ENCODE data around the gene PSMG2.
"Not testable (repeated sequence)": the region's sequence is repeated elsewhere in the genome, so short reads cannot be mapped to it uniquely, and the experiment has no call there.

The PSMG2 gene

DNA sequence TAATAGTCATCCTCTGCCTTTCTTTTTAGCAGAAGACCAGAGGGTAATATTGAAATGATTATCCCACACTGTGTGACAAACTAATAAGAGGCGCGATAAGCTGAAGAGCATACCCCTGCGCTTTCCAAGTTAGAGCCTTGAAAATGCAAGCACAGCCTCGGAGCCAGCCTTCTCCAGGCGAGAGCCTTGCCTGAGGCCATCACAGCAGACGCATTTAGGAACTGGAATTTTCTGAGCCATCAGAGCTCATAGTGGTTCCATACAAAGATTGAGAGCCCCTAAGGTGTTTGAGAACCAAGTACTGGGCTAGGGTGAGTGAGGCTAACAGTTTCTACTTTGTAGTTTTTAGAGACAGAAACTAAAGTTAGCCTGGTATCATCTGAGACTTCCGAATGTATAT lies 19.9 kb downstream of the PSMG2 start:
- DNase-seq = no peak

DNA sequence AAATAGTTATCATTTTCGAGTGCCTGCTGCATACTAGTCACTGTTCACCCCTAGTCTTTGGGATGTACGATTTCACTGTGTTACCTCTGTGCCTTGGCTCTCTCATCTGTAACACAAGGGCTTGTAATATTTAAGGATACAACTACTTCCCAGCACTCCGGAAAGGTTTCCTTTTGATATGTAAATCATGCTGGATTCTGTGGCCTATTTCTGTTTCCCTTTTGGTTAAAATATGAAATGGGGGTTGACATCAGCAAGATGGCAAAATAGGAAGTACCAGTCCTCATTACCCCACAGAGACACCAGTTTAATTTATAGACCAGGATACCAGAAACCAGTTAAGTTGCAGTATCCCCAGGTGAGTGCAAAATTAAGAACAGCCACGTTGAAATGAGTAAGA lies 23.5 kb downstream of the PSMG2 start:
- no peak for DNase-seq

DNA sequence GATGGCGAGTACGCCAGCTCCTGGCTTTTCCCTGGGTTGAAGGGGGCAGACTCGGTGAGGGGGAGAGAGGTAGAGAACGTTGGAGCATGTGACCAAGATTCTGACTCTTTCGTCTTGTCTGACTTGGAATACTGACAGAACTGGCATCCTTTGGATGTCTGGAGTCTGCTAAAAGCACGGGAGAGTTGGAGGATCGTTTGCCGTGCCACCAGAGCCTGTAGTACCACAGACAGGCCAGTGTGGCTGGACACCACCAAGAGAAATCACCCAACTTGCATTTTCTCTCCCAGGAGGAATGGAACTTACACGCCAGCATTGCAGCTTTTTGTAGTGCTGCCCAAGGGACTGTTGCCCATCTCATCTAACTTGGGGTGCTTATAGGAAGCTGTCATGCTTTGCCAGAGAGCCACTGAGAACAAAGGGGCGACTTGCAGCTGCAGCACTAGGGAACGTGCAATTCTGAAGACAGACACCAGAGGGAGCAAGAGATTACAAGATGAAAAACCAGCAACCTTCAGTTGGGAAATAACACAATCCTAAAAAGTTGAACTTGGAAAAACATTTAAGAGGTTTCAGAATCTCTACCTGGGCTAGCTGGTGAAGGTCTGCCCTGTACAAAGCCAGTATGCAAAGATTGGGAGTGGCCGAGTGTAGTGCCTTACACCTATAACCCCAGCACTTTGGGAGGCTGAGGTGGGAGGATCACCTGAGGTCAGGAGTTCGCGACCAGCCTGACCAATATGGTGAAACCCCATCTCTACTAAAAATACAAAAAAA lies 24.1 kb downstream of the PSMG2 start:
- peak; percentile 73 for DNase-seq

DNA sequence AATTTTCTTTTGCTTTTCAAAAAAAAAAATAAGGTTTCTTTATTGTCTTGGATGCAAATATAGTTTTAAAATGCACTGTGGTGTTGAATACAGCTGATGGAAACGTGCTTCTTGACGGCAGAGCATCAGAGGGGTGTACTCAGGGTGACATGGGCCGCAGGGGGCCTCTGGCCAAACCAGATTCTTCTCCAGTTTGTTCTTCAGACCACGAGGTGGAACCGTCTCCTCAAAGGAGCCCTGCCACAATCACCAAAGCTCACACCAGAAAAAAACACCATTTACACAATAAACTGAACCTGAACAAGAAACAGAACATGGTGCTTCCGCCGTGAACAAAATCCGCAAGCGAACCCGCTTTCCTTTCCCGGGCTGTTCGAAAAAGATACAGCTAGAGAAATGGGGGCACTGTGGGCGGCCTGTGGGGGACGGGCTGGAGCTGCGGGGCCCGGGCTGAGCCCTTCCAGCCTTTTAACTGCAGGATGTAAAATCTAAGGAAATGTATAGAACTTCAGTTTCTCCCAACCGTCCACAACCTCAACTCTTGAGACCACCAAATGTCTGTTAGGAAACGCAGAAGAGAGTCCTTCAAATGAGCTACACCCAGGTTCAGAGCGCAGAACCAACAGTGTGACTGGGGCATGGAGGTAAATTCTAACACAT lies 34.5 kb downstream of the PSMG2 start:
- DNase-seq = no peak

DNA sequence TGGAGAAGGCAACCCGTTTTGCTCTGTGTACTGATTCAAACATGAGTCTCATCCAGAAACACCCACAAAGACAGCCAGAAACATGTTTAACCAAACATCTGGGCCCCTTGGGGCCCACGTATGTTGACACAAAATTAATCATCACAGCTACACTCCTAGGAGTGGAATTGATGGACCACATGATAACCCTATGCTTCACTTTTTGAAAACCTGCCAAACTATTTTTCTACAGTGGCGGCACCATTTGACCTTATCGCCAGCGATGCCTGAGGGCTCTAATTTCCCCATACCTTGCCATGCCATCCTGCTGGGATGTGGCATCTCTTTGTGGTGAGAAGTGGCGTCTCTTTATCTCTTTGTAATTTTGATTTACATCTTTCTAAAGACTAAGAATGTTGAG lies 38.5 kb downstream of the PSMG2 start:
- DNase-seq = no peak

DNA sequence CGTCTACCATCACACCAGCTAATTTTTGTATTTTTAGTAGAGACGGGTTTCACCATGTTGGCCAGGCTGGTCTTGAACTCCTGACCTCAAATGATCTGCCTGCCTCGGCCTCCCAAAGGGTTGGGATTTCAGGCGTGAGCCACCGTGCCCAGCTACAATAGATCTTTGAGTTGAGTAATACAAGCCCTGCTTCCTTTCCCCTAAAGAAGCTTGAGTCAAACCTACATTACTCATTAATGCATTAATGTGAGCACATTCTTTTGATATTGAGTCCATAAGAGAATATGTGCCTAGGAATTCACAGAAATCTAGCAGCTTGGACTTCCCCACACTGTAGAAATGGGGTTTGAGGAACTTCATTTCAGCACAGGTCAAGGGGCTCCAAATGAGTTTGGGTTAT lies 39.6 kb downstream of the PSMG2 start:
- no peak for DNase-seq

DNA sequence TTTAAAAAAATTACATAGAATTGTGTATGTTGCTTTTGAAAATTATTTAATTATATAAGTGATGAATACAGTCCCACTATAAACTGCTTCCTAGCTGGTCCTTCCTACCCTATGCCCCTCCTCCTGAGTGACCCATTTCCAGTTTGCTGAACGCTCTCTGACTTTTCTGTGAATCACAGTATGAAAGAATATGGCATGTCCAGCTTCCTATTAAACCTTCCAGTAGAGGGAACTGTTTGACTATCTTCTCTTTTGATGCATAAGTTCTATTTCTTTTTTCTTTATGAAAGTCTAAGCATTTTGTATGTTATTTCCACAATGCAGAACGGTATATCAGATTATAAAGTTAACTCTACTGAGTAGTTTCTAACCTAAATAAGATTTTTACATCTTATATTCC lies 41.3 kb downstream of the PSMG2 start:
- DNase-seq = no peak

DNA sequence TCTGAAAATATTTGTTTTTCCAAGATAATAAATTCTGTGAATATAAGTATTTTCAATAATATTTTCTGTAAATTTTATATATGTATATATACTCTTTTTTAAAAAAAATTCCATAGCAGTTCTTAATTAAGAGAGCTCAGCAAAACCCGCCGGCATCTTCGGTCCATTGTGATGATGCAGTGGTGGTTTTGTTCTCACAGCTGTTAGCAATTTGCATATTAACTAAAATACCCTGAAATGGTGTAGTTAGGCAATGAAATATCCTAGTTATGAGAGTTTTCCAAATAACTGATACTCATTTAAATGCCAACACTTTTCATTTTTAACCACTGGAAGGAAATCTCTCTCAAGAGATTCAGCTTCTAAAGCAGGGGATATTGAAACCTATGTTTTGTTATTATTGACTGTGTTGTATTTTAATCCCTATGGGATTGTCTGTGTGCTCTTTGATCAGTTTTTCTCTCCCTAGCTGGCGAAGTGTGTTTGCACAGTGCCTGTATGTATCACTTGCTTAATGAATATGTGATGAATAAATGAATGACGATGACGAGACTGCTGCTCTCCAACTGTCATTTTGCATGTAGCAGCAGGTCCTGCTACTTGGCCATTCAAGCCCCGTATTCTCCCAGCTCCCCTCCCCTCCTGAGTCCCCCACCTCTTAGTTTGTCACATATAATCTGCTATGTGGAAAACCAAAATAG lies 42.4 kb downstream of the PSMG2 start:
- no peak for DNase-seq

DNA sequence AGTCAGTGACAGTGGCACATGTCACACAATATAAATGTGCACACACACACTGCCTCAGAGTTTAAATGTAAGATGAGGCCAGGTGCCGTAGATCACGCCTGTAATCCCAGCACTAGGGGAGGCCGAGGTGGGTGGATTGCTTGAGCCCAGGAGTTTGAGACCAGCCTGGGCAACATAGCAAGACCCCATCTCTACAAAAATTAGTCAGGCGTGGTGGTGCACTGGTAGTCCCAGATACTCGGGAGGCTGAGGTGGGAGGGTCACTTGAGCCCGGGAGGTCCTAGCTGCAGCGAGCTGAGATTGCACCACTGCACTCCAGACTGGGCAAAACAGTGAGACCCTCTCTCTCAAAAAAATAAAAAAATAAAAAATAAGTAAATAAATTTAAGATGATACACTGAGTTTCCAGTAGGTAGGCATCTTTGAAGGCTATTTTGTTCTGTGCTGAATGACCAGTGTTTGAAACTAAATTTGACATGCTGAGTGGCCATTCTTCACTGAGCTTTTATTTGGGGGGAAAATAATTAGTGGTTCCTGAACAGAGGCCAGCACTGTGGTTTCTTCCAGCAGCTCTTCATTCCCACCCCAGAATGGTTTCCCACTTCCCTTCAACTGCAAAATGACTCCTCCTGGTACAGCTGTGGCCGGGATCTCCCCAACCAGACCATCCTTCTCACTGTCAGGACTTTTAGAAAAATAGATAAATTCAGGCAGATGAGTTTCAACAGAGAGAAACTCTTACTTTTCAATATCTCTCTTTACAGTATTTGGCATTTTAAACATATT lies 44.9 kb downstream of the PSMG2 start:
- no peak for DNase-seq

DNA sequence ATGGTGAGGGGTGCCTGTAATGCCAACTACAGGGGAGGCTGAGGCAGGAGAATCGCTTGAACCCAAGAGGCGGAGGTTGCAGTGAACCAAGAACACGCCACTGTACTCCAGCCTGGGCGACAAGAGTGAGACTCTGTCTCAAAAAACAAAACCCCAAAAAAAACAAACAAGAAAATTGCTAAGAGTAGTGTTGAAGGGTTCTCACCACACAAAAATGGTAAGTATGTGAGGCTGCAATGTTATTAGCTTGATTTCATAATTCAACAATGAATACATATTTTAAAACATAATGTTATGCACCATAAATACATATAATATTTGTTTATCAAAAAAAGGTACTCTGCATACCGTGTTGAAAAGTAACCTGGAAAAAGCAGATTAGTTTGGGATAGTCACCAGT lies 45.8 kb downstream of the PSMG2 start:
- no peak for DNase-seq

DNA sequence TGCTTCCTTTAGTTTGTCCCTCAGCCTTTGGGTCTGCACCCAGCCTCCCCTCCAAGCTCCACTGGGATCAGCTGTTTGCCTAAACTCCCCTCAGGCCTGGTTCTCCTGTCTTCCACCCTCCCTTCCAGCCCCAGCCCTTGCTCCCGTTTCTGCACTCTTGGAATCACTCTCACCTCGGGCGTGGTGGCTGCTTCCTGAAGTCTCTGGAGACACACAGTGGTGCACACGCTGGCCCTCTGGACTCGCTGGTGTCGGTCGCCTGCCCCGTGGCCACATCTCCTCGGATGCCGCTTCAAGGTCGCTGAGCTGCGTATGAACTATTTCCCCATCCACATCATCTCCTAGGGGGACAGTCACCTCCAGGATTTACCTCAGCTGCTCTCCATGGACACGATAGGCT lies 46.3 kb downstream of the PSMG2 start:
- no peak for DNase-seq

DNA sequence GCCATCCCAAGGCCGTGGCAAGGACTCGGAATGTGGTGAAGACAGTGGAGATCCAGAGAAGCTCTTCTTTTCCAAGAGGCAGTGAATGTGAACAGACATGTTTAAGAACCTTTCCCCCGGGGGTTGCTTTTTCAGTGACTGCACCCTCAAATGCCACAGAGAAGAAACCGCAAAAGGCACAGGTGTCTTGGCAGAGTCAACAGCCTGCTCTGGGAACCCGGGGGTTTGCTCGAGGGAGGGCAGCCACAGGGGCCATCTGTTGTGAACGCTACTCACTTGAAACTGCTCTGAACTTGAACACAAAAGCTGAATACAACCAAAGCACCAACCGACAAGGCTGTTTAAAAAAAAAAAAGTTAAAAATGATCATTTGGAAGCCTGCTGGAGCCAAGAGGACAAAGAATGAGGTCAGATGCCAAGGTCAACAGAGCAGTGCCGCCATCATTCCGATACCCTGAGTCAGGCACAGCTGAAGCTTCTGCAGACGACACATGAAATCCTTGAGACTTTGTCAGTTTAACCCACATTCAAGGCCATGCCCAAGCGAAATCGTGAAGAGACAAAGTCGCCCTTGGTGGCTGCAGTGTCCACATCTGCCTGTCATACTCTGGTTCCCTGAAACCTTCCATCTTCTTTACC lies 47.4 kb downstream of the PSMG2 start:
- DNase-seq = no peak

DNA sequence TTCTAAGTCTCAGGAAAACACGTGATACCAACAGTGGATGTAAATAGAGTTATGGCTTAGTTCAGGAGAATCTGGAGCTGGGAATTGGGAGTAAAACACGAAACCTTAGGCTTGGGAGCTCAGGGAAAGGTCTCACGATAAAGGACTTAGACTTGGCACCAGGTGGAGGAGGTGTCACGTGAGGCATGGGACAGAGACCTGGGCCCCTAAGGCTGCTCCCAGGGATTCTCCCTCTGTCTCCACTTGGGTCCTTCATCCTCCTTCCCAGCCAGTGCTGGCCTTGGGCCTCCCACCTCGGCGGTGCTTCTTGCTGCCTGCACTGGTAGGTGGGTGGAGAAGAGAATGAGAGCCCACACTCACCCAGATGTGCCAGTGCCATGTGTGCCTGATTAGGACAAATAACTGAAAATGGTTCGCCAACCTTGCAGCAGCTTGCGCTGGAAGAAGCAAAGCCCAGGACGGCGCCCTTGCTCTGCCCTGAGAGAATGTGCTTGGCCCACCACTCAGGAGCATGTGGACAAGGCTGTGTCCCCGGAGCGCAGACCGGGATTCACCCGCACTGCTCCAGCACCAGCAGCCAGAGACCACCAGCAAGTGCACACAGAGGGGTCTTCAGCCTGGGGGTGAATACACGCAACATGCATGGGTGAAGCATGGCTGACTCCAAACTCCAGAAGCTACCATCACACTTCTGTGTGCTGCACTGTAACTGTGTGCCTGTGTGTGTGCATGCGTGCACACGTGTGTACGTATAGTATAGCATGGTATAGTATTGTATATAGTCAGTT lies 48.1 kb downstream of the PSMG2 start:
- no peak for DNase-seq

DNA sequence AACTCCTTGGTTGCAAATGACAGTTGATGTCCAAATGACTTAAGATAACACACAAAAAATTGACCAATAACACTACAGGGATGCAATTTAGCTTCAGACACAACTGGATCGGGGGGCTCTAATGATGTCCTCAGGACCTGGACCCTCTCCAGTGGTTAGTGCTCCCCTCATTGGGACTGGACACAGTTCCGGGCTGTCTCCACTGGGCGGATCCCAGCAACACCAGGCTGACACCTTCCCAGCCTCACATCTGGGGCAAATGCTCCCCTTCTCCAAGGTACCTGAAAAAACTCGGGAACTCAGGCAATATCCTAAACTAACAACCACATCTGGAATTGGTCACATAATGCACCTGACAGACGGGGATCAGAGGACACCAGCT lies 48.7 kb downstream of the PSMG2 start:
- no peak for DNase-seq

DNA sequence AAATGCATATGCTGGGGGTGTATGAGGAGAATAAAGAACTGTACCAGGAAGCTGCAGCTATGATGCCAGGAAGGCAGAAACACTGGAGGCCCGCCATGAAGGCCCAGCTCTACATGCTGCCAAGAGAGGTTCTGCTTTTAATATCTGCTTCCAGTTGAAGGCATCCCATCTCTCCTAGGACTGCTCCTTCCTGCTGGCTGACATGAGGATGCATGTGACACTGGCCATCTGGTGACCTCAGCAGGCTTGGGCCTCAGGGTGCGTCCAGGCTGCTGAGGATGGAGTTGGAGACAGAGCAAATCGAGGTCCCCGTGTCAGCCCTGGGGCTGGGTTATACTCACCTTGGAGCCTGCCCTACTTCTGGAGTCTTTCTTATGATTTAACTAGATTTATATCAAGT lies 49.0 kb downstream of the PSMG2 start:
- DNase-seq = no peak

DNA sequence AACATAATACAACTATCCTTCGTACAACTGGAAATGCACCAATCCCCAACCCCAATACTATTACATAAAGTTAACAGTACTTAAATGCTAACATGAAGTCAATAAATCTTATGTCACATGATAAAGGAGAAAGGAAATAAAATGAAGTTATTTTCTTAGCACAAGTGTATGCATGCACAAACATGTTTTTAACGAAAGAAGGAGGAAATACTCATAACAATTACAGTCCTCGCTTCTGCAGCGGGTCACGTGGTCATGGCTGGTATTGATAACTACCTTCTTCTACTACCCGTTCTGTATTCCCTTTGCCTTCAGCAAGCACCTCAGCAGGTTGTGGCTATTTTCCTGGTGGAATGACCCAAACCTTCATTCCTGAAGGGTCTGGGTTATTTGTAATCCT lies 51.7 kb downstream of the PSMG2 start:
- DNase-seq = no peak

DNA sequence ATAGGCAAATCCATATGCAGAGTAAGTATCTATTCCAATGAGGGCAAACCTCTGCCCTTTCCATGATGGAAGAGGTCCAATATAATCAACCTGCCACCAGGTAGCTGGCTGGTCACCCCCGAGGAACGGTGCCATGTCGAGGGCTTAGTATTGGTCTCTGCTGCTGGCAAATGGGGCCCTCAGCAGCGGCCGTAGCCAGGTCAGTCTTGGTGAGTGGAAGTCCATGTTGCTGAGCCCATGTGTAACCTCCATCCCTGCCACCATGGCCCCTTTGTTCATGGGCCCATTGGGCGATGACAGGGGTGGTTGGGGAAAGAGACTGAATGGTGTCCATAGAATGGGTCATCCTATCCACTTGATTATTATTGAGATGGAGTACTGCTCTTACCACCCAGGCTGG lies 52.8 kb downstream of the PSMG2 start:
- DNase-seq = not testable (repeated sequence)

DNA sequence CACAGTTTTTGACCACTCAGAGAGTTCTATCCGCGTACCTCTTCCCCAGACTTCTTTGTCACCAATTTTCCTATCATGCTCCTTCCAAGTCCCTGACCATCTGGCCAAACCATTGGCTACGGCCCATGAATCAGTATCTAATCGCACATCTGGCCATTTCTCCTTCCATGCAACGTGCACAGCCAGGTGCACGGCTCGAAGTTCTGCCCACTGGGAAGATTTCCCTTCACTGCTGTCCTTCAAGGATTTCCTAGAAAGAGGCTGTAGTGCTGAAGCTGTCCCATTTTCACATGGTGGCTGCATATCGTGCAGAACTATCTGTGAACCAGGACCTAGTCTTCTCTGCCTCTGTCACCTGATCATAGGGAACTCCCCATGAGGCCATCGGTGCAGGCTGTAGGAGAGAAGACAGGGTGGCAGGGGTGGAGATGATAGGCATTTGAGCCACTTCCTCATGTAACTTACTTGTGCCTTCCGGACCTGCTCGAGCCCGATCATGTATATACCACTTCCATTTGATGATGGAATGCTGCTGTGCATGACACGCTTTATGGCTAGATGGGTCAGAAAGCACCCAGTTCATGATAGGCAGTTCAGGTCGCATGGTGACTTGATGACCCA lies 53.9 kb downstream of the PSMG2 start:
- DNase-seq = not testable (repeated sequence)

DNA sequence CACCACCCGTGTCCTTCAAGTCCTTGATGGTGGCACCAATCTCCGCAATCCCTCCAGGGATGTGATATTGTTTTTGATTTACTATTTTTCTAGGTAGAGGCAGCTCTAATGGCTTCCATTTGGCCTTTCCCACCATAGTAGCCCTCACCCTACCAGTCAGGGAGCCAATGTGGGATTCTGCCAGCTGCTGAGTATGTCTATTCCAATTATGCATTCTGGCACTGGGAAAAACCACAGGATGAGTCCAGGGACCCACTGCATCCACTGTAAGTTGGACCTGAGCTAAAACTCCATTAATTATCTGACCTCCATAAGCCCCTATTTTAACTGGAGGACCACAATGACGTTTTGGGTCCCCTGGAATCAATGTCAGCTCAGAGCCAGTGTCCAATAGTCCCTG lies 55.7 kb downstream of the PSMG2 start:
- DNase-seq = not testable (repeated sequence)

DNA sequence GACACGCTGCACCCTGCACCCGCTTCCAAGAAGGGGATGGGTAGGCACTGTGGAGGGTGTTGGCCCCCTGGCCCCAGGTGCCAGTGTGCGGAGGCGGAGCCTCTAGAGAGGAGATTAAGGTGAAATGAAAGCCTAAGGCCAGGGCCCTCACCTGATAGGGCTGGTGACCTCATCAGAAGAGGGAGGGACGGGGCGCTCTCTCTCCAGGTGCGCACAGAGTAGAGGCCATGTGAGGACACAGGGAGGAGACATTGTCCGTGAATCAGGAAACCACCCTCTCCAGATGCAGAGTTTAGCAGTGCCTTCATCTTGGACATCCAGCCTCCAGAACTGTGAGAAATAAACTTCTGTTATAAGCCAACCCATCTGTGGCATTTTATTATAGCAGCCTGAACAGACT lies 62.3 kb downstream of the PSMG2 start:
- no peak for DNase-seq

DNA sequence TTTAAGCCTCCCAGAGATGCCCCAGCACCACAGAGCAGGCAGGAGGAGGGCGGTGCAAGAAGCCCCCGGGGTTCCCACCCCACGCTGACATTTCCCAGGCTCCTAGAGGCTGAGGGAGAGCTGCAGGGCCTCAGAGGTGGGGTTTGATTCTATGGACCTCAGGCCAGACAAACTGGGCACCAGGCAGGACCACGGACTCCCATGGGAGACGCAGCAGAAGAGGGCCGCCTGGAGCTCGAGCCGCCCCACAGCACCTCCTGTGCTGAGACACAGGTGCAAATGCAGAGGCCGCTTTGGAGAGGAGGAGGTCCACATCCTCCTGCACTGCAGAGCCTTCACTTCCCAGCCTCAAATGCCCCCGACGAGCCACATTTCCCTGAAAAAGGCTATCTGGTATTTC lies 62.7 kb downstream of the PSMG2 start:
- DNase-seq = no peak

DNA sequence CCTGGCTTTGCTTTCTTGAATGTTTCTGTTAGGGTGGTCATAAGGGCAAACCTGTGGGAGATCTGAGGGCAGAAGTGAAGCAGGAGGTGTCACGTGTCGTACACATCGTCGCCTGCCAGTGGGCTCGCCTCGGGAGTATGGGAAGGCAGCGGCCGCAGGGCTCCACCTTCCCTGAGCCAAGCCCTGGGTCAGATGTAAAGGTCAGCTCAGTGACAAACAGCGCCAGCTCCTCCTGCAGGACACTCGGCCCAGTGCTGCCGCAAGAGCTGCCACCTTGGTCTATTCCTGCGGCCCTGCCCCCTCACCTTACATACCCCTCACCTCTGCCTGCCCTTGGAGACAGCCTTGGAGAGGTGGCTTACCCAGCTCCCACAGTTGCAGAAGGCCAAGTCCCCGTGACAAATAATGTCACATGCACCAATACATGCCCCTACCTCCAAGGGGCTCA lies 64.2 kb downstream of the PSMG2 start:
- no peak for DNase-seq

Data from stimulated activated CD4-positive, alpha-beta T cell treated with anti-CD3 and anti-CD28 coated beads, Interleukin-4, amount 100 ng/mL, for 24 hours (primary cell).